ENCODE measurements around the gene SEC14L5. TPM values are rescaled to one million over a fixed set of nuclear protein-coding genes. Genes with fewer than 3 reads are reported as not detected.

The SEC14L5 gene
- total RNA-seq, 1 experiment from 2014 or later: 0.27 TPM

DNA sequence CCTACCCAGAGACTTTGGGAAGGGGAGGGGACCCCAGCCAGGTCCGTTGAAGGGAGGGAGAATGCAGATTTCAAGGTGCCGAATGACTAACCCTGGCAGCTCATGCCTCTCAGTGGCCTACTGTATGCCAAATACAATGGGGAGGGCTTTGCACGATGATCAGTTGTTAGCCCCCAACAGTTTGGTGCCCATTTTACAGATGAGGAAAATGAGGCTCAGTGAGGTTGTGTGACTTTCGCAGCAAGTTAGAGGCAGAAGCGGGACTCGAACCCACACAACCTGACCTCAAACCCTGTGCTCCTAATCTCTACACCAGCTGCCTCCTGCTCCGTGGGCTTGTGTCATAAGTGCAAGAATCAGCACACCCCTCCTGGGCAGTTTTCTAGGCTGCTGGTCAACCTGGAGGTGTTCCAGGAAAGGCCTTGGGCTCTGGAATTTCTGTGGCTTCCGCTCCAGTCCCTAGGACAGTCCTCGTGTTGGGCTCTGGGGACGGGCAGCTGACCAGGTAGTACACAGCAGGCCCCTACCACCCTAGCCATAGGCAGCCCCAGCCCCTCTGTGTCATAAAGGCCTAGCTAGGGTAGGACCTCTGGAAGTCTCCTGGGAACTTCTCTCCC, 87.5 kb downstream of the SEC14L5 start (continued):
- TF ChIP-seq, protein P1, sequence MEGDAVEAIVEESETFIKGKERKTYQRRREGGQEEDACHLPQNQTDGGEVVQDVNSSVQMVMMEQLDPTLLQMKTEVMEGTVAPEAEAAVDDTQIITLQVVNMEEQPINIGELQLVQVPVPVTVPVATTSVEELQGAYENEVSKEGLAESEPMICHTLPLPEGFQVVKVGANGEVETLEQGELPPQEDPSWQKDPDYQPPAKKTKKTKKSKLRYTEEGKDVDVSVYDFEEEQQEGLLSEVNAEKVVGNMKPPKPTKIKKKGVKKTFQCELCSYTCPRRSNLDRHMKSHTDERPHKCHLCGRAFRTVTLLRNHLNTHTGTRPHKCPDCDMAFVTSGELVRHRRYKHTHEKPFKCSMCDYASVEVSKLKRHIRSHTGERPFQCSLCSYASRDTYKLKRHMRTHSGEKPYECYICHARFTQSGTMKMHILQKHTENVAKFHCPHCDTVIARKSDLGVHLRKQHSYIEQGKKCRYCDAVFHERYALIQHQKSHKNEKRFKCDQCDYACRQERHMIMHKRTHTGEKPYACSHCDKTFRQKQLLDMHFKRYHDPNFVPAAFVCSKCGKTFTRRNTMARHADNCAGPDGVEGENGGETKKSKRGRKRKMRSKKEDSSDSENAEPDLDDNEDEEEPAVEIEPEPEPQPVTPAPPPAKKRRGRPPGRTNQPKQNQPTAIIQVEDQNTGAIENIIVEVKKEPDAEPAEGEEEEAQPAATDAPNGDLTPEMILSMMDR (IDR thresholded peaks at IDR 0.05 in 2 of 3, conservative IDR thresholded peaks at IDR 0.05 in 1 of 3; ENCODE audit: borderline replicate concordance in 1 of 3, insufficient read depth in 1 of 3, low read depth in 2 of 3, low read length in 2 of 3): no peak
- TF ChIP-seq ZFX (IDR thresholded peaks at IDR 0.05) (no peak), RAD21 (IDR thresholded peaks at IDR 0.05; ENCODE audit: low read depth) (no peak), EZH2 (IDR thresholded peaks at IDR 0.05) (no peak), CEBPB (IDR thresholded peaks at IDR 0.05; ENCODE audit: low read depth) (no peak), YY1 (IDR thresholded peaks at IDR 0.05; ENCODE audit: extremely low read depth, insufficient replicate concordance, low read depth, low read length) (no peak)
- TF ChIP-seq, protein P2, sequence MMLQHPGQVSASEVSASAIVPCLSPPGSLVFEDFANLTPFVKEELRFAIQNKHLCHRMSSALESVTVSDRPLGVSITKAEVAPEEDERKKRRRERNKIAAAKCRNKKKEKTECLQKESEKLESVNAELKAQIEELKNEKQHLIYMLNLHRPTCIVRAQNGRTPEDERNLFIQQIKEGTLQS (IDR thresholded peaks at IDR 0.05): no peak

DNA sequence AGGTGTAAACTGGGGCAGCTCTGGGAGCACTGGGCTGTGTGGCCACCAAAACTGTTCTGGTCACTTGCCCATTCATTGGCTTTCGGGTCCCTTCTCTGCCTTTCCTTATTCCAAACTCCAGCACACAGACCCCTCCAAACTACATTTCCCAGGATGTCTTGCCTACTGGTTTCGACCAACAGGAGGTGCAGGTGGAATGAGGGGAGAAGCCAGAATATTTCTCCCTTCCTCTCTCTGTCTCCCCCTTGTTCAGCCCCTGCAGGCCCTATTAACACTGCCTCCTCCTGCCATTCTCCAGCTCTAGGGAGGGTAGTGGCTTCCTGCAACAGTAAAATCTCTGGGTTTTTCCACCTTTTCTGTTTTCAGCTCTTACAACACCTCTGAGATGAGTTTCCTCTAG, 88.8 kb downstream of the SEC14L5 start:
- no peak overlapping the region for H2AFZ ChIP-seq (ENCODE audit: low read depth, low read length, poor library complexity, severe bottlenecking)
- no peaks in the 10 kb centered on the region for H3K9me3 ChIP-seq (ENCODE audit: control insufficient read depth in 1 of 2, insufficient read depth in 1 of 2, low read depth in 1 of 2, low read length in 2 of 2)
- CTCF ChIA-PET: no interaction called here
- H3K79me2 ChIP-seq (ENCODE audit: insufficient read depth, low read length): no peaks in the 10 kb centered on the region
- peaks cover 4% of the 10 kb centered on the region; the same call in 1 of the 2 replicates for H3K27me3 ChIP-seq (ENCODE audit: insufficient read depth, low read length)
- DNase-seq (ENCODE audit: low read depth, low spot score) (no peak), ATAC-seq (no peak)
- no peaks in the 10 kb centered on the region for H3K9me2 ChIP-seq (ENCODE audit: insufficient read depth)
- TF ChIP-seq ELF1 (IDR thresholded peaks at IDR 0.05; ENCODE audit: borderline replicate concordance, low read depth) (no peak), POLR2A (IDR thresholded peaks at IDR 0.05; ENCODE audit: borderline replicate concordance, extremely low read depth, insufficient read depth, insufficient read length) (no peak), SIN3A (IDR thresholded peaks at IDR 0.05; ENCODE audit: low read depth) (no peak), CEBPB (IDR thresholded peaks at IDR 0.05; ENCODE audit: low read depth) (no peak), JUND (IDR thresholded peaks at IDR 0.05) (no peak), CBX3 (IDR thresholded peaks at IDR 0.05; ENCODE audit: low read depth) (no peak), SP1 (IDR thresholded peaks at IDR 0.05; ENCODE audit: low read depth) (no peak), POLR2AphosphoS5 (IDR thresholded peaks at IDR 0.05; ENCODE audit: low read depth, low read length) (no peak), SRF (IDR thresholded peaks at IDR 0.05; ENCODE audit: low read depth) (no peak), RAD21 (IDR thresholded peaks at IDR 0.05; ENCODE audit: low read depth) (no peak), ZNF274 (IDR thresholded peaks at IDR 0.05; ENCODE audit: low read depth, low read length) (no peak)
- TF ChIP-seq, protein P2 (IDR thresholded peaks at IDR 0.05): no peak
- TF ChIP-seq, protein P3, sequence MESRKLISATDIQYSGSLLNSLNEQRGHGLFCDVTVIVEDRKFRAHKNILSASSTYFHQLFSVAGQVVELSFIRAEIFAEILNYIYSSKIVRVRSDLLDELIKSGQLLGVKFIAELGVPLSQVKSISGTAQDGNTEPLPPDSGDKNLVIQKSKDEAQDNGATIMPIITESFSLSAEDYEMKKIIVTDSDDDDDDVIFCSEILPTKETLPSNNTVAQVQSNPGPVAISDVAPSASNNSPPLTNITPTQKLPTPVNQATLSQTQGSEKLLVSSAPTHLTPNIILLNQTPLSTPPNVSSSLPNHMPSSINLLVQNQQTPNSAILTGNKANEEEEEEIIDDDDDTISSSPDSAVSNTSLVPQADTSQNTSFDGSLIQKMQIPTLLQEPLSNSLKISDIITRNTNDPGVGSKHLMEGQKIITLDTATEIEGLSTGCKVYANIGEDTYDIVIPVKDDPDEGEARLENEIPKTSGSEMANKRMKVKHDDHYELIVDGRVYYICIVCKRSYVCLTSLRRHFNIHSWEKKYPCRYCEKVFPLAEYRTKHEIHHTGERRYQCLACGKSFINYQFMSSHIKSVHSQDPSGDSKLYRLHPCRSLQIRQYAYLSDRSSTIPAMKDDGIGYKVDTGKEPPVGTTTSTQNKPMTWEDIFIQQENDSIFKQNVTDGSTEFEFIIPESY (IDR thresholded peaks at IDR 0.05; ENCODE audit: extremely low read depth, insufficient replicate concordance, low read length): no peak
- TF ChIP-seq, protein P4, sequence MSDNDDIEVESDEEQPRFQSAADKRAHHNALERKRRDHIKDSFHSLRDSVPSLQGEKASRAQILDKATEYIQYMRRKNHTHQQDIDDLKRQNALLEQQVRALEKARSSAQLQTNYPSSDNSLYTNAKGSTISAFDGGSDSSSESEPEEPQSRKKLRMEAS (IDR thresholded peaks at IDR 0.05): no peak
- TF ChIP-seq, protein P1 (IDR thresholded peaks at IDR 0.05 in 2 of 3, conservative IDR thresholded peaks at IDR 0.05 in 1 of 3; ENCODE audit: borderline replicate concordance in 1 of 3, insufficient read depth in 1 of 3, low read depth in 2 of 3, low read length in 2 of 3): no peak
- no peaks in the 10 kb centered on the region for H3K36me3 ChIP-seq (ENCODE audit: control insufficient read depth in 1 of 2, insufficient read depth in 2 of 2, low read length in 2 of 2)
- H3K4me1 ChIP-seq (ENCODE audit: control insufficient read depth in 1 of 2, insufficient read depth in 2 of 2, low read length in 2 of 2): peaks cover 5 to 14% of the 10 kb centered on the region in 2 experiments; a peak in 3 of 4 replicates
- no peak overlapping the region for H3K27ac ChIP-seq (ENCODE audit: low read depth, low read length)
- POLR2A ChIA-PET: no interaction called here
- RAD21 ChIA-PET (ENCODE audit: low non-redundant PET in 1 of 2, low total read pairs in 2 of 2, uncharacterized antibody in 2 of 2, unreplicated experiment in 2 of 2): no interaction called here
- H3K9ac ChIP-seq (ENCODE audit: low read length): no peak overlapping the region
- H3K4me3 ChIP-seq (replicated peaks in 1 of 2; ENCODE audit: low read depth in 1 of 2, low read length in 2 of 2): no peak overlapping the region
- no TSS peak for BruUV-seq (replicated peaks)
- intact Hi-C loops (cut with micrococcal nuclease): no loop called here
- no peak overlapping the region for H3K4me2 ChIP-seq (ENCODE audit: low read length)
- no peaks in the 10 kb centered on the region for H4K20me1 ChIP-seq (ENCODE audit: insufficient read depth)
